Measurements from ENCODE around the gene AGXT.

The AGXT gene

GRCh38 chr2:240869956-240870875 is 1.6 kb downstream of the AGXT start:
- DNase-seq, result no peak

- DNase-seq, result no peak
Measured at GRCh38 chr2:240871071-240871958, 2.7 kb downstream of the AGXT start.

- DNase-seq, result no peak
Measured at GRCh38 chr2:240872317-240873097, 3.9 kb downstream of the AGXT start.

GRCh38 chr2:240873098-240873788 is 4.6 kb downstream of the AGXT start:
- no peak for DNase-seq

- DNase-seq, result peak; percentile 29
Measured at GRCh38 chr2:240873805-240874714, 5.4 kb downstream of the AGXT start.

GRCh38 chr2:240874715-240875227 is 6.1 kb downstream of the AGXT start:
- no peak for DNase-seq

- DNase-seq, result no peak
Measured at GRCh38 chr2:240875228-240876034, 6.8 kb downstream of the AGXT start.

GRCh38 chr2:240876035-240876474 is 7.4 kb downstream of the AGXT start:
- DNase-seq, result no peak

- no peak for DNase-seq
Measured at GRCh38 chr2:240876475-240877251, 8.0 kb downstream of the AGXT start.

GRCh38 chr2:240877460-240878340 is 9.1 kb downstream of the AGXT start:
- DNase-seq, result no peak

GRCh38 chr2:240878341-240878936 is 9.8 kb downstream of the AGXT start:
- no peak for DNase-seq

- no peak for DNase-seq
Measured at GRCh38 chr2:240879105-240879504, 10.5 kb downstream of the AGXT start.

- DNase-seq, result no peak
Measured at GRCh38 chr2:240881913-240882312, 13.3 kb downstream of the AGXT start.

- no peak for DNase-seq
Measured at GRCh38 chr2:240884221-240884620, 15.6 kb downstream of the AGXT start.

- no peak for DNase-seq
Measured at GRCh38 chr2:240884745-240885144, 16.1 kb downstream of the AGXT start.

- DNase-seq, result no peak
Measured at GRCh38 chr2:240885566-240885965, 16.9 kb downstream of the AGXT start.

GRCh38 chr2:240886023-240886565 is 17.5 kb downstream of the AGXT start:
- no peak for DNase-seq

All from fibroblast of skin of back (primary cell).